C1 segment of cervical spinal cord (tissue), 14 donors: ENCODE data around the gene CNNM3.
"Not testable (repeated sequence)": the region's sequence is repeated elsewhere in the genome, so short reads cannot be mapped to it uniquely, and the experiment has no call there.

Source experiments
- DNase-seq, 14 donors: peaks; one replicate each; lab custom pipeline; 2025; lab: John Stamatoyannopoulos, UW

Gene CNNM3

DNA sequence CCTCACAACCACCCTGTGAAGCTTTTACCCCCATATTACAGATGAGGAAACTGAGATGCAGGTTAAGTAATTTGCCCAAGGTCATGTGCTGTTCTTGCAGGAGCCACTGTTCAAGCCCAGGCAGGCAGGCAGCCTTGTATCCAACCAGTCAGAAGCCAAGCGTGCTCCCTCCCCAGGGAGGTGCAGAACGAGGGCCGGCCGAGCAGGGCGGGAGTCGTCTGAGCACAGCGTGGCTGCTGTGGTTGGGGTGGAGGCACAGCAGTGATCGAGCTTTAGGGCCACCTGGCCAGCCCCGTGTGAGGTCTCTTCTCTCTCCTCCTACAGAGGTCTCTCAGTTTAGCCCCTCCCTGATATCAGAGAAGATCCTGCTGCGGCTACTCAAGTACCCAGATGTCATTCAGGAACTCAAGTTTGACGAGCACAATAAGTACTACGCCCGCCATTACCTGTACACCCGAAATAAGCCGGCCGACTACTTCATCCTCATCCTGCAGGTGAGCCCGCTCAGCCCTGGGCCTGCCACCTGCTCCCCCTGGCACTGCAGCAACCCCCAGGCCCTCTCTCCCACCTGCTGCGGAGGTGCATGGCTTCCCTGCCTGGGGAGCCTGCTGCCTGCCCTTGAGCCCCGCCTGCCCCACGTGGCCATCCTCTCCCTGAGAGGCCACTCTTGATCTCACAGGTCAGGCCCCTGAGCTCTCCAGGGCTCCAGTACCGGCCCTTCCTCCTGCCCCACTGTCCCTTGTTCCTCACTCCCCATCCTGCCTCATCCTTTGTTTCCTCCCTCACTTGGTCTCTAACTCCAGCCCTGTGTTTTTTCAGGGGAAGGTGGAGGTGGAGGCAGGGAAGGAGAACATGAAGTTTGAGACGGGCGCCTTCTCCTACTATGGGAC lies 17.1 kb upstream of the CNNM3 start:
- DNase-seq, result no peak

DNA sequence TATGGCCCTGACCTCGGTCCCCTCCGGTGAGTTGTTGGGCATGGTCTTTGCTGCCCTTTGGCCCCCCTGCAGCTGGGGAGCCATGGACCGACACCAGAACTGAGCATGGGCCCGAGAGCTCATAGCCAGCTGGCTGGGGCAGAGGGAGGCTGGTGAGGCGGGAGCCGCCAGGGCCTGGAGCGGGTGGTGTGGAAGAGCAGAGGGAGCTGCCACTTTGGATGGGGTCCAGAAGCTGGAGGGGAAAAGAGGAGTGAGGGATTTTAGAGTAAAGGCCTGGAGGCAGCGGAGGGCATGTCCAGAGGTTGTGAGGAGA lies 16.5 kb upstream of the CNNM3 start:
- no peak for DNase-seq

DNA sequence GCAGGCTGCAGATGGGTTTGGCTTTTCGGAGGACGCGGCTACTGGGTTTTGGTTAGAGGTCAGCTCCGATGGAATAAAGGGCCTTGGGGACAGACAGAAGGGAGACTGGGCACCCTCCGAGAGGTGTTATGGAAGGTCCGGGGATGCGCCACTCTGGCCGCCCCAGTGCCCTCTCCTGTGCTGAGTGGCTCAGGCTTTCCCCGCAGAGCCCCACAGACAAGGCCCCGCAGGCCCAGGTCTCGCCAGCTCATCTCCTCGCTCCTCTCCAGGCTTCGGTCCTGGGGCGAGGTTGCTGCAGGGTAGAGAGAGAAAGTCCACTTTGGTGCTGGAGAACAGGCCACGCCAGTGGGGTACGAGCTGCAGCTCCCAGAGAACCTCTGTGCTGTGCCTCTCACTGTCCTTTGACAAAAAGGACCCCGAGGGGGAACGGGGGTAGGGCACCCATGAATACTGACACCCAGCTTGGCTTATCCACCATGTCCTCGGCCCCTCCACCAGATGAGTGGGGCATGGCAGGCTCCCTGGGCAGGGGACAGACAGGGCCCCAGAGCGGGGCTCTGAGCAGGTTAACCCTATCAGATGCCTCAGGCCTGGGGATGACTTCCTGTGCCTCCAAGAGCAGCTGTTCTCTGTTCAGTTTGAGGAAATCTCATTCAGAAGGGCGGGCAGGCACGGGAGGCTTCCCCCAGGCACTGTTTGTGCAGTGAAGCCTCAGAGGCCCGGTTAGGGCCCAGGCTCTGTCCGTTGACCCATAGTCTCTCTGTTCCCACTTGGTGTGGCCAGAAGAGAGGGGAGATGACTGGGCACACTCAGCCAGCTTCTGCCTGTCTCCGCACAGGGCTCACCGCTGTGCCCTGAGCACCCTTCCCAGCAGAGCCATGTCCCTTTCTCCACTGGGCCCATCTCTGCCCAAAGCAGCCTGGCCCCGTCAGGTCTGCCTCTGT lies 15.7 kb upstream of the CNNM3 start:
- no peak for DNase-seq

DNA sequence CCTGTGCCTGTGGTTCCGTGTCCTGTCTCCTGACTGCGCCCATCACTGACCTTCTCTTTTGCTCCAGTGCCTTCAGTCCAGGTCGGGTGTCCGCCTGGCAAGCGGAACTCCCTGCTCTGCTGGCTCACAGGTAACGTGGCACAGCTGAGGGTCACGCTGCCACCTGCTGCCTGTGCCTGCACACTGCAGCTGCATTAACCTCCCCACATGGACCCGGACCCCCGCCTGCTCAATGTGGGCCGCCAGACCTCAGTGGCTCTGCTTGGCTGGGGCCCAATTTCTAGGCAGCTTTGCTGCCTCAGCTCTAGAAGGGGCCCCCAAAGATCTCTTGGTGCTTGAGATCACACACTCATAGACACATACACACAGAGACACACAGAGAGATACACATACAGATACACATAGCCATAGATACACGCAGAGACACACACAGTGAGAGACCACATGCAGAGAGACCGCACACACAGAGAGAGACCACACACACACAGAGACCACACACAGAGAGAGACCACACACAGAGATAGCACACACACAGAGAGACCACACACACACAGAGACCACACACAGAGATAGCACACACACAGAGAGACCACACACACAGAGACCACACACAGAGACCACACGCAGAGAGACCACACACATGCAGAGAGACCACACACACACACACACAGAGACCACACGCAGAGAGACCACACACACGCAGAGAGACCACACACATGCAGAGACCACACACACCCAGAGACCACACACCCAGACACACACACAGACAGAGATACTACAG lies 14.9 kb upstream of the CNNM3 start:
- peak in 10 of 14 donors; percentile 16 to 78 (median 26) for DNase-seq

DNA sequence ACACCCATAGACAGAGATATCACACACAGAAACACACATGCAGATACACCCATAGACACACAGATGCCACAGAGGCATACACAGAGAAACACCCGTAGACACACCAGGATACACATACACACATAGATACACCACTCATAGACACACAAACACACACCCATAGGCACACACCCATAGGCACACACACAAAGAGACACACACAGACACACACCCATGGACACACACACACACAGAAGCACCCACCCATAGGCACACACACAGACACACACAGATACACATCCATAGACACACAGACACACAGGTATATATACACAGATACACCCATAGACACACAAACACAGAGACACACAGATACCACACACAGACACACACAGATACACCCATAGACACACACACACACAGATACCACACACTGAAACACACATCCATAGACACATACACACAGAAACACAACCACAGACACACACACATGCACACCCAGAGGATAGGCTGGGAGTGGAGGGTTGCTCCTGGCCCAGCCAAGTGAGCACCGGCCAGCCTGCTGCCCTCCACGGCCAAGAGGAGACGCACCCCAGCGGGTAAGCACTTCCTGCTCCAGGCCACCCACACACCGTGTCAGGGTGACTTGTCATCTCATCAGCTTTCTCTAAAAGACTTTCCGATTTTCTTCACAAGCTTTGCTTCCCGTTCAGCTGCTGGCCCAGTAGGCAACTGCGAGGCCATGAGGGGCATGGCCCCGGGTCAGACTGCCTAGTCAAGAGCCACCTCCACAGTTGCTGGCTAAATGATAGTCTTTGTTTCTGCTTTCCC lies 14.1 kb upstream of the CNNM3 start:
- no peak for DNase-seq

DNA sequence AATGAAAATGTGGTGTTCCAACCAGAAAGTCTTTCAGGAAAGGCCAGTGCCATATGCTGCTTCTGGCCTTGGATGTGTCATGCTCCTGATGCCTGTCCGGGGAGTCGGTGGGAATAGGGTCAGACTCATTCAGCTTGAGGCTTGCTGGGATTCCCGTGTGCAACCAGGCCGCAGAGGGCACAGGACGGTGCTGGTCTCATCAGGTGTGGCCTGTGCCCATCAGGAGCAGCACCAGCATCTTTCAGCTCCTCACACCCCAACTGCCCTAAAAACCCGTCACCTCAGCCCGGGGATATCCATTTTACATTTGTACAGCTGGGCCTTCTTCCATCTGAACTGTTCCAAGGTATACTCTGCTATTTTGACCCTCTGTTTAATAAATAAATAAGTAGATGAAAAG lies 13.3 kb upstream of the CNNM3 start:
- DNase-seq, result no peak

DNA sequence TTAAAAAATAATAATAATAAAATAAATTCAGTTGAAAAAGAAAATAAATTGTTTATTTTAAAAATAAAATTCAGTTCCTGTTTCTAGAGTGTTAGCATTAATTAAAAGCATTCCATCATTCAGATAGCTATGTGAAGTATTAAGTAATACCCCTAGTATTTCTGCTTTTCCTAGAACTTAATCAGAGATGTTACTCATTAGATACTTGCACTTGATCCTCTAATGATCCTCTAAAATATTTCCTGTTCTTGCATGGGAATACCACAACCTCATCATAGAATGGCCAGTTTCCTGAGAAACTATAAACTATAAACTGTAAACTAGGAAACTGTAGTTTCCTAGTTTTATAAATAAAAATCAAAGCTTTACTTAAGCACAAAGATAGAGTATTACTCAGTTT lies 11.1 kb upstream of the CNNM3 start:
- no peak for DNase-seq

DNA sequence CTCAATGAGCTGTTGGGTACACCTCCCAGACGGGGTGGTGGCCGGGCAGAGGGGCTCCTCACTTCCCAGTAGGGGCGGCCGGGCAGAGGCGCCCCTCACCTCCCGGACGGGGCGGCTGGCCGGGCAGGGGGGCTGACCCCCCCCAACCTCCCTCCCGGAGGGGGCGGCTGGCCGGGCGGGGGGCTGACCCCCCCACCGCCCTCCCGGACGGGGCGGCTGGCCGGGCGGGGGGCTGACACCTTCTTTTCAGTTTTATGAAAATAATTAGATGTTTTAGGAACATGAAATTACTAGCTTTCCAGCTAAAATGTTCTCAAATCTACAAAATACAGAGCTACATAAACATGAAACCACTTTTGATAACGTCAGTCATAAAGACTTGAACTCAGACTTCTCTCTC lies 10.1 kb upstream of the CNNM3 start:
- not testable (repeated sequence) for DNase-seq

DNA sequence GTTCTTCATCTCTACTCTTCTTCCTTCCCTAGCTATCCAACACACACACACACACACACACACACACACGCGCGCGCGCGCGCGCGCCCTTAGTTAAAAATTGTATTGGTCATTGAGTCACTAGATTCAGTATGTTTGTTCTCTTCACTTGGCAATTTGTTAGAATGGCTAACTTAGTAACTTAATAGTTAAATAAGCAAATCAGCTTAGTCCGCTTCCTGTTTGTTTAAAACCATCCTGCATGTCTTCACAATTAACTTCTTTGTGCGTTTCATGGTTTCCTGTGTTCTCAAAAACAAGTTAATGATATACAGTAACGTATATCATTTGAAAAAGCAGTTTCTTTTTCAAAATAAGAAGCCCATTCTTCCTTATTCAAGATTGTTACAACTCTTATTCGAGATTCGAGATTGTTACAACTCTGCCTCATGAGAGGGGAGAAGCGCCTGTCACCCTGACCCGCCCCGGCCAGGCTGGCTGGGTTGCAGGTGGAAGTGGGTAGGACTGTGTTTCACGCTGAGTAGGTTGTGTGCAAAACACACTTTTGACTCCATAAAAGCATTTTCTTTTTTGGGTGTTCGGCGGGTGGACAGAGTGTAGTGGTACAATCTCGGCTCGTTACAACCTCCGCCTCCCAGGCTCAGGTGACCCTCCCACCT lies 9.5 kb upstream of the CNNM3 start:
- DNase-seq, result no peak

DNA sequence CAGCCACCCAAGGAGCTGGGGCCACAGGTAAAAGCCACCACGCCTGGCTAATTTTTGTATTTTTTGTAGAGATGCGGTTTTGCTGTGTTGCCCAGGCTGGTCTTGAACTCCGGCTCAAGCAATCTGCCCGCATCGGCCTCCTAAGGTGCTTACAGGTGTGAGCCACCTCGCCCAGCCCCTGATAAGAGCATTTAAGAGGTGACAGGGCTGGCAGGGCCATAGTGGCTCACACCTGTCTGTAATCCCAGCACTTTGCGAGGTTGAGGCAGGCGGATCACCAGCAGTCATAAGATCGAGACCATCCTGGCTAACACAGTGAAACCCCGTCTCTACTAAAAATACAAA lies 9.0 kb upstream of the CNNM3 start:
- no peak for DNase-seq

DNA sequence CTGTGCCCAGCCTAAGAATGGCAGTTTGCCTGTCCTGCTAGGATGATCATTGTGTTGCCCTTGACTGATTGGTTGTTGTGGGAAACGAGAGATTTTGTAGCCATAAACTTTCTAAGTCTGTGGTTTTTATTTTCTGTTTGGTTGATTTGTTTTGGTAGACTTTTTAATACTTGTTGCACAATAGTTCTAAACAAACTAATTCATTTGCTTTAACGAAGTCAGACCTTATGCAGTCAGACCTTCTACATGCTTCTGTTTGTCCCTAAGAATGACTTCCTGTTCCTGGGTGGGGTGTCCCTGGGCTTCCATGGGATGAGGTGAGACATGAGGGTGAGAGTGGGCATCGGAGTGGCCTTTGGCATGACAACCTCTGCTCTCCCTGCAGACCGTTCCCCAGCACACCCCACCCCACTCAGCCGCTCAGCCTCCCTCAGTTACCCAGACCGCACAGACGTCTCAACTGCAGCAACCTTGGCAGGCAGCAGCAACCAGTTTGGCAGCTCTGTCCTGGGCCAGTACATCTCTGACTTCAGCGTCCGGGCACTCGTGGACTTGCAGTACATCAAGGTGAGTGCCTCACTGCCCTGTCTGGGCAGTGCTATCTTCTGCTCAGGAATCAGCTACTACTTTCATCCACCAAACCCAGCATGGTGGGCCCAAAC lies 7.8 kb upstream of the CNNM3 start:
- no peak for DNase-seq

DNA sequence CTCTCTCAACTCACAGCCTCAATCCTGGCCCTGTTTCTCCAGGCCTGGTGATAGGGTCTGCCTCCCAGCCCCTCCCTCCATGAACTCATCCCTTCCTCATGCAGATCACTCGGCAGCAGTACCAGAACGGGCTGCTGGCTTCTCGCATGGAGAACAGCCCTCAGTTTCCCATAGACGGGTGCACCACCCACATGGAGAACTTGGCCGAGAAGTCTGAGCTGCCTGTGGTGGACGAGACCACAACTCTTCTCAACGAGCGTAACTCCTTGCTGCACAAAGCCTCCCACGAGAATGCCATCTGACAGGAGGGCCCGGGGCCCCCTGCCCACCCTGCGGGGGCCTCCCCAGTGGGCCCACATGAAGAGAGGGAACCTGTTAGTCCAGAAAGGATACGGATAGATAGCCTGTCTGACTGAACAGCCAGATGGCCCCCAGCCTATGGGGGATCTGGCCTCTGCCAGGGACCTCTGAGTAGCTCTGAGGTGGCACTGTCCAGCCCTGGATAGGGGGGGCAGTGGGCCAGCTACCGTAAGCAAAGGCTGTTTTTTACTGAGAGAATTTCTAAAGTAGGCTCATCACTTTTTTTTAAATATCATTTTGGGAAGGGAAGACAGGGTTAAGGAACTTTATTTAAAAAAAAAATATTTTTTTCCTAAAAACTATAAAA lies 6.7 kb upstream of the CNNM3 start:
- DNase-seq, result no peak

DNA sequence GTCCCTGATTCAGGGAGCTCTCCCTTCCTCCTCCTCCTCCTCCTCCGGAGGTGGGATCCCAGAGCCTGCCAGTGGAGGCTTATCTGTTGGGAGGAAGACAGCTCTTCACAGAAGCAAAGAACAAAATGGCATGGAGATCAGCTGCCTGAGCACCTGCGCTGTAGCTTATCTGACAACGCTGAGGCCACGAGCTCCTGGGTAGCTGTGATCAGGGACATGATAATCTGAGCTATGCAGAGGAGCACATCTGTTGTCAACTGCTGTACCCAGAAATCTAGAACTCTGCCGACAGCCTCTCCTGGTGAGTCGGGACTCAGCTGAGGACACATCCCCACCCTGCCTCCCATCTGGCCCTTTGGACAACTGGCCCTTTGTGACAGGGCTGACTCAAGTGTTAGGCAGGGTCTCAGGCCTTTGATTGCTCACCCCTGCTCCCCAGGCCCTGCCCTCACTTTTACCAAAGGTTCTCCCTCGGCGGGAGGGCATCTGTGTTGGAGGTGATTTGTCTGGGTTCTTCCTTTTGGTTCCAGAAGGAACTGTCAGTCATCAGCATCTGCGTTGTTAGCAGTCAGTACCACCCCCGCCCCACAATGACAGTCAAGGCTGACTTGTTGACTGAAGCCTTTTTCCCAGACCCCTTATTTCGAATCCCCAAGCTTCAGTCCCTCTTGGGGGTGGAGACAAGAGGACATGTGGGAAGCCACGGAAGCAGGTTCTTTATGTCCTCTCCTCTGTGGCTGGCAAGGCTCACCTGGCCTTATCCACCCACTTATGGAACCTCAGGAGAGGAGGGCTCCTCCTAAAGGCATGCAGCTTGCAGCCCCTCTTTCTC lies 5.9 kb upstream of the CNNM3 start:
- peak in 1 of 14 donors; percentile 19 for DNase-seq

DNA sequence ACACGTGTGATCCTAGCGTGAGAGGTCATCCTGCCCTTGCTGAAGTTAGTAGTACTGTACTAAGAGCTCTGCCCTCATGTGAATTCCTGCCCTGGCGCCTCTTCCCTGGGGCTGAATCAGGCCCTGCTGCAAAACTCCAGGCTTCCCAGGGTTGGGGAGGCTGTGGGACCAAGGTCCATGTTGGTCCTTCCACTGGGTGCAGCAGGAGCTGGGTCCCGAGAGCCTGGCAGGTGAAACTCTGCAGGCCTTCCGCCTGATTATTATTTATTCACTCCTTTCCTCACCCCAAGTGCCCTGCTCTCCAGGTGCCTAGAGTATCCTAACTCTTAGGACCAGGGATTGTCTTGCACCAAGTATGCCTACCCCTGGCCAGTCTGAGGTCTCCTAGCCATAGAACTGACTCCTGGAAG lies 5.3 kb upstream of the CNNM3 start:
- DNase-seq, result no peak

DNA sequence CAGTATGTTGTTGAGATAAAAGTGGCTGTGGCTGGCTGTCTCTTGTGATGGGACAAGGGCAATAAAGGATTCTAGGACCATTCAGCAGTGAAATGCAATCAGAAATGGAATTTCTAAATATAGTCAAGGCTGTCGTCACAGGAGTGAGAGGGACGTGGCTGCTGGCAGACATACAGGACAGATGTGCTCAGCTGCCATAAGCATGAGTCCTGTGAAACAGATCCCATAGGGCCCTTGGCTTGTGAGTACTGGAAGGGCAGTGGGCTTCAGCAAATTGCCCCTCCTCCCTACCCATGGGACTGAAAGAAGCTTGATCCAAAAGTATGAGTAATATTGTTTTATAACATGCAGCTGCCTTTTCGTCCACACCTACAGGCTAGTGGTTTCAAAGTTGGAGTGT lies 4.2 kb upstream of the CNNM3 start:
- DNase-seq, result no peak

DNA sequence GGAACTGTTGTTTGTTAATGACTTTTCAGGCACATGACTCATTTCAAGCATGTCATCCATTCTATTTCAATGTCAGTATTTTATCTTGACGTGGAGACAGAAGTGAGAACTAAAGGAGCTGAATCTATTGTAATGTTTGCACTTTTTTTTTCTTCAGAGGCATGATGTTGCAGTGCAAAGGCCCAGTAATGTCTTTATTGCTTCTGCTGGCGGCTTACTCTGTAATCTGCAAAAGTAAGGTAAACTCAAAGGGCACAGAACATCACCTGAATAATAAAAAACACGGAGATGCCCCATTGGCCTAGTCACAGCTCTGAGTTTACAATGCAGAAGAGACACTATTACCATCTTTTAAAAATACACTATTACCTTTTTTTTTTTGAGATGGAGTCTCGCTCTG lies 2.4 kb upstream of the CNNM3 start:
- DNase-seq, result no peak

DNA sequence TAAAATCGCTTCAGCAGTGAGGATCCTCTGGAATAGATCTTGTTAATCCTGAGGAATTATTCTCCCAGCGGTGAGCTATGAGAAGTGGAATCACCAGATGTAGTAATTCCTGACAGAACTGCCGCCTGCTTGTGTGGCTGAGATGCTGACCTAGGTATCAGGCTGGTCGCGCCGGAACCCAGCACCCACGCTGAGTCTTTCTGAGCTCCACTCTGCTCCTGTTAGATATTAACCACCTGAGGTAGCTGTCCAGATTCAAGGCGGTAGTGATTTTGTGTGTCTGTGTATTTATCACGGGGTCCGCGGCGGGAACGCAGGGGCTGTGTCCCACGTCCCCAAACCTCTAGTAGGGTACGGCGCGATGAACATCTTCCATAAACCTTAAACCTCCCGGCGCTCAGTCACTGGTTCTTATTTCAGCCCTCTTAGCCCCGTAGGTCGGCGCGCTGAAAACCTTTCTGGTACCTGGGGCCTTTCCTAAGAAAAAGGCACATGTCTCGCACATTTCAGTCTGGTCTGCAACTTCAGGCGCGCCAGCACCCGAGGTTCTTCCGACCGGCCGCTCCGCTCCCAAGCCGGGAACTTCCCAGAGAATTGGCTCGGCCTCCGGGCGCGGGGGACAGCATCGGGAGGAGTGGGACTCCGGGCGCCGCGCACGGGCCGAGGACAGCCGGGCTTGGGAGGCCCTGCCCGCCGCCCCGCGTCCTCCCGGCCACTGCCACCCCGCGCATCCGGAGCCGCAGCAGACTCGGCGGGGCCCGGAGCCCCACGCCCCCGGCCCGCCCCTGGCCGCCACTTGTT lies 542 bp upstream of the CNNM3 start:
- peak in 3 of 14 donors; percentile 49 to 68 (median 64) for DNase-seq
